Neural crest cell (in vitro differentiated cells): Measurements from ENCODE around the gene NTMT2. TPM values are rescaled to one million over a fixed set of nuclear protein-coding genes. Genes with fewer than 3 reads are reported as not detected.
"Not testable (repeated sequence)": the region's sequence is repeated elsewhere in the genome, so short reads cannot be mapped to it uniquely, and the experiment has no call there.

ENCODE experiments used
- DNase-seq: peaks from one replicate; pipeline ENCODE4 v3.0.0; 2021; ENCODE audit warnings: low read depth, mixed read lengths, low spot score
- H3K27ac Mint-ChIP-seq: one replicate; pipeline ENCODE4 v1.8.0; 2021; ENCODE audit warnings: mild to moderate bottlenecking, mixed read lengths; ENCODE audit not compliant: unreplicated experiment
- H3K27me3 Mint-ChIP-seq: 2 replicates; pipeline ENCODE4 v1.8.0; 2021; ENCODE audit warnings: low read depth, mild to moderate bottlenecking, mixed read lengths
- H3K36me3 Mint-ChIP-seq: 2 replicates; pipeline ENCODE4 v1.8.0; 2021; ENCODE audit warnings: low read depth, mild to moderate bottlenecking, mixed read lengths
- H3K4me1 Mint-ChIP-seq: 2 replicates; pipeline ENCODE4 v1.8.0; 2021; ENCODE audit warnings: mixed read lengths
- H3K4me3 Mint-ChIP-seq: one replicate; pipeline ENCODE4 v1.8.0; 2021; ENCODE audit warnings: mild to moderate bottlenecking, mixed read lengths
- H3K9me3 Mint-ChIP-seq: 2 replicates; pipeline ENCODE4 v1.8.0; 2021; ENCODE audit warnings: mixed read lengths
- CTCF ChIP-seq: fragments of 200-600 bp; sonication (generic); conservative IDR thresholded peaks from 2 replicates; pipeline ENCODE4 v1.5.0; 2021; ENCODE audit warnings: antibody characterized with exemption, mild to moderate bottlenecking
- total RNA-seq: library from RNA; stranded (reverse); gene quantifications from 2 replicates; pipeline ENCODE4 v1.2.1, GENCODE V29; 2021

NTMT2 gene
- total RNA-seq, 1 donor from 2014 or later = not detected

- Mint-ChIP-seq H3K36me3 (peaks cover 6% of the 10 kb centered on the region), H3K9me3 (peaks cover 2% of the 10 kb centered on the region), H3K27me3 (peaks cover 3% of the 10 kb centered on the region), H3K4me1 (peaks cover 7% of the 10 kb centered on the region), H3K4me3 (no peak overlapping the region), H3K27ac (no peak overlapping the region)
- no peak for DNase-seq
- no peak for TF ChIP-seq CTCF
These were observed 12.1 kb downstream of the NTMT2 start for GRCh38 chr1:170157820-170158219.

- no peak for DNase-seq
- Mint-ChIP-seq H3K36me3 (peaks cover 2% of the 10 kb centered on the region), H3K27me3 (no peaks in the 10 kb centered on the region), H3K27ac (no peak overlapping the region), H3K9me3 (peaks cover 2% of the 10 kb centered on the region), H3K4me3 (no peak overlapping the region), H3K4me1 (peaks cover 14% of the 10 kb centered on the region)
- TF ChIP-seq CTCF = no peak
These were observed 16.9 kb downstream of the NTMT2 start for GRCh38 chr1:170162459-170163246.

GRCh38 chr1:170164103-170164763 is 18.5 kb downstream of the NTMT2 start:
- TF ChIP-seq CTCF = no peak
- H3K9me3 Mint-ChIP-seq = peaks cover 2% of the 10 kb centered on the region
- no peaks in the 10 kb centered on the region for H3K27me3 Mint-ChIP-seq
- no peak overlapping the region for H3K27ac Mint-ChIP-seq
- DNase-seq = no peak
- H3K4me3 Mint-ChIP-seq = no peak overlapping the region
- H3K36me3 Mint-ChIP-seq = no peaks in the 10 kb centered on the region
- peaks cover 14% of the 10 kb centered on the region for H3K4me1 Mint-ChIP-seq

GRCh38 chr1:170166518-170167180 is 20.9 kb downstream of the NTMT2 start:
- Mint-ChIP-seq H3K36me3 (peaks cover 7% of the 10 kb centered on the region), H3K27ac (no peak overlapping the region), H3K27me3 (no peaks in the 10 kb centered on the region), H3K4me1 (peaks cover 14% of the 10 kb centered on the region), H3K9me3 (peaks cover 9% of the 10 kb centered on the region), H3K4me3 (no peak overlapping the region)
- DNase-seq = no peak
- TF ChIP-seq CTCF = no peak

GRCh38 chr1:170168265-170168664 is 22.5 kb downstream of the NTMT2 start:
- no peaks in the 10 kb centered on the region for H3K27me3 Mint-ChIP-seq
- DNase-seq = no peak
- peaks cover 14% of the 10 kb centered on the region for H3K9me3 Mint-ChIP-seq
- TF ChIP-seq CTCF = no peak
- no peak overlapping the region for H3K4me3 Mint-ChIP-seq
- peaks cover 7% of the 10 kb centered on the region for H3K36me3 Mint-ChIP-seq
- no peak overlapping the region for H3K27ac Mint-ChIP-seq
- peaks cover 3% of the 10 kb centered on the region for H3K4me1 Mint-ChIP-seq

GRCh38 chr1:170170513-170170912 is 24.8 kb downstream of the NTMT2 start:
- H3K4me1 Mint-ChIP-seq, H3K27me3 Mint-ChIP-seq: not testable (repeated sequence)

More at GRCh38 chr1:170170513-170170912, 24.8 kb downstream of the NTMT2 start:
- not testable (repeated sequence) for H3K4me3 Mint-ChIP-seq, H3K27ac Mint-ChIP-seq, DNase-seq, H3K36me3 Mint-ChIP-seq
- H3K9me3 Mint-ChIP-seq = peaks cover 21% of the 10 kb centered on the region
